ENCODE results near the gene STEAP4.

DNA sequence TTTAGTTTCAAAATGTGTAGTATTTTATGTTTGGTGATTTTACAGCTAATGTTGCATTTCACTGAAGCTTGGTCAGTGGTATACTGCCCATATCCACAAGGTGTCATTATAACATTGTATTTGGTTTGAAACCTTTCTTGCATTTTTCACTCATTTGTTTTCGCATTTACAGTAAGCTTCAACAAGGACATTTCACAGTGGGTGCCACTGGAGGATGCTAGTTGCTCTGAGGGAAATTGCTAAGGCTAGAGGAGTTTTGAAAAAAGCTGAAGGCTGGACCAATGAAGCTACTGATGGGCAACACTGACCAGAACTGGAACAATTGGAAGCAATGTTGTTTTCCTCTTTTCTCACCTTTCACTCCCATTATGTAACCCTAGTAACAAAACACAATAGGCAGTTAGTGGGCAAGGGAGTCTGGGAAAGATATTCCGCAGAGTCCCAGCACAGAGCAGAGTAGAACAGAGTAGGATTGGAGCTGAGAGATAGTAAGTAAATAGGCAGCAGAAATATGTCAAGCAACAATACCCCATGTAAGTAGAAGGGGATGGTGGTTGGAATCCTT, 63.3 kb downstream of the STEAP4 start:
- TF ChIP-seq POLR2A (IDR thresholded peaks at IDR 0.05) = no peak
- TF ChIP-seq, protein P1, sequence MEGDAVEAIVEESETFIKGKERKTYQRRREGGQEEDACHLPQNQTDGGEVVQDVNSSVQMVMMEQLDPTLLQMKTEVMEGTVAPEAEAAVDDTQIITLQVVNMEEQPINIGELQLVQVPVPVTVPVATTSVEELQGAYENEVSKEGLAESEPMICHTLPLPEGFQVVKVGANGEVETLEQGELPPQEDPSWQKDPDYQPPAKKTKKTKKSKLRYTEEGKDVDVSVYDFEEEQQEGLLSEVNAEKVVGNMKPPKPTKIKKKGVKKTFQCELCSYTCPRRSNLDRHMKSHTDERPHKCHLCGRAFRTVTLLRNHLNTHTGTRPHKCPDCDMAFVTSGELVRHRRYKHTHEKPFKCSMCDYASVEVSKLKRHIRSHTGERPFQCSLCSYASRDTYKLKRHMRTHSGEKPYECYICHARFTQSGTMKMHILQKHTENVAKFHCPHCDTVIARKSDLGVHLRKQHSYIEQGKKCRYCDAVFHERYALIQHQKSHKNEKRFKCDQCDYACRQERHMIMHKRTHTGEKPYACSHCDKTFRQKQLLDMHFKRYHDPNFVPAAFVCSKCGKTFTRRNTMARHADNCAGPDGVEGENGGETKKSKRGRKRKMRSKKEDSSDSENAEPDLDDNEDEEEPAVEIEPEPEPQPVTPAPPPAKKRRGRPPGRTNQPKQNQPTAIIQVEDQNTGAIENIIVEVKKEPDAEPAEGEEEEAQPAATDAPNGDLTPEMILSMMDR (IDR thresholded peaks at IDR 0.05) = peak; percentile 73 to 90 (median 83)

Measured in testis (tissue), 2 donors.